ENCODE measurements around the gene TNN. TPM values are rescaled to one million over a fixed set of nuclear protein-coding genes. Genes with fewer than 3 reads are reported as not detected.

TNN gene
- polyA plus RNA-seq, 1 donor from 2014 or later = not detected

DNA sequence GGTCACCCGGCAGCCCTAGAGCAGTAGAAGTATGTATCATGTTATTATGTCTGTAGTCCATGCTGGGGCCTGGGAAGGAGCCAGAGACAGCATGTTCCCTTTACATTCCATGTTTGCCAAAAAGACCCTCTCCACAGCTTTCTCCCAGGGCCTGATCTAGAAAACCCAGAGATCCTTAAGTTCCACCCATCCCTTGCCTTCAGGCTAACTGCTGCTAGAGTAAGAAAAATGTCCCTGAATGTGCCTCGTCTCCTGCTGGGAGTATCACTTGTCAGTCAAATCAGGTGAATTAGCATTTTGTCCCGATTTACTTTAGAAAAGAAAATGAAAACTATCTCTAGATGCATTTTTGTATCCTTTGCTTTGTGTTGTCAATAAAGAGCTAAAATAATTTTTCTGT lies 31.2 kb upstream of the TNN start:
- H3F3A ChIP-seq (ENCODE audit: insufficient read depth, low read length, poor library complexity, severe bottlenecking) = no peaks in the 10 kb centered on the region
- H3K27ac ChIP-seq (ENCODE audit: low read length) = no peak overlapping the region
- no peak overlapping the region for H3K9ac ChIP-seq (ENCODE audit: low read length)
- no peaks in the 10 kb centered on the region for H3K9me3 ChIP-seq (ENCODE audit: low read length)
- H3K27me3 ChIP-seq (ENCODE audit: insufficient read depth, low read depth, low read length) = no peaks in the 10 kb centered on the region
- H3K36me3 ChIP-seq (ENCODE audit: insufficient read depth, low read length) = no peaks in the 10 kb centered on the region
- H3K4me2 ChIP-seq (ENCODE audit: low read length) = no peak overlapping the region
- no peak overlapping the region for H2AFZ ChIP-seq (ENCODE audit: low read depth, low read length)
- no peaks in the 10 kb centered on the region for H3K9me2 ChIP-seq (ENCODE audit: insufficient read depth, low read length)
- TF ChIP-seq MXI1 (conservative IDR thresholded peaks at IDR 0.05; ENCODE audit: poor library complexity, severe bottlenecking) (no peak), POLR2AphosphoS5 (IDR thresholded peaks at IDR 0.05) (no peak), TAF1 (IDR thresholded peaks at IDR 0.05; ENCODE audit: low read depth) (no peak), SMC3 (conservative IDR thresholded peaks at IDR 0.05; ENCODE audit: poor library complexity) (no peak), EZH2 (IDR thresholded peaks at IDR 0.05; ENCODE audit: borderline replicate concordance, insufficient read depth, low read length, poor library complexity, severe bottlenecking) (no peak), EP300 (conservative IDR thresholded peaks at IDR 0.05; ENCODE audit: poor library complexity, severe bottlenecking) (no peak), RAD21 (conservative IDR thresholded peaks at IDR 0.05) (no peak)
- TF ChIP-seq, protein P1, sequence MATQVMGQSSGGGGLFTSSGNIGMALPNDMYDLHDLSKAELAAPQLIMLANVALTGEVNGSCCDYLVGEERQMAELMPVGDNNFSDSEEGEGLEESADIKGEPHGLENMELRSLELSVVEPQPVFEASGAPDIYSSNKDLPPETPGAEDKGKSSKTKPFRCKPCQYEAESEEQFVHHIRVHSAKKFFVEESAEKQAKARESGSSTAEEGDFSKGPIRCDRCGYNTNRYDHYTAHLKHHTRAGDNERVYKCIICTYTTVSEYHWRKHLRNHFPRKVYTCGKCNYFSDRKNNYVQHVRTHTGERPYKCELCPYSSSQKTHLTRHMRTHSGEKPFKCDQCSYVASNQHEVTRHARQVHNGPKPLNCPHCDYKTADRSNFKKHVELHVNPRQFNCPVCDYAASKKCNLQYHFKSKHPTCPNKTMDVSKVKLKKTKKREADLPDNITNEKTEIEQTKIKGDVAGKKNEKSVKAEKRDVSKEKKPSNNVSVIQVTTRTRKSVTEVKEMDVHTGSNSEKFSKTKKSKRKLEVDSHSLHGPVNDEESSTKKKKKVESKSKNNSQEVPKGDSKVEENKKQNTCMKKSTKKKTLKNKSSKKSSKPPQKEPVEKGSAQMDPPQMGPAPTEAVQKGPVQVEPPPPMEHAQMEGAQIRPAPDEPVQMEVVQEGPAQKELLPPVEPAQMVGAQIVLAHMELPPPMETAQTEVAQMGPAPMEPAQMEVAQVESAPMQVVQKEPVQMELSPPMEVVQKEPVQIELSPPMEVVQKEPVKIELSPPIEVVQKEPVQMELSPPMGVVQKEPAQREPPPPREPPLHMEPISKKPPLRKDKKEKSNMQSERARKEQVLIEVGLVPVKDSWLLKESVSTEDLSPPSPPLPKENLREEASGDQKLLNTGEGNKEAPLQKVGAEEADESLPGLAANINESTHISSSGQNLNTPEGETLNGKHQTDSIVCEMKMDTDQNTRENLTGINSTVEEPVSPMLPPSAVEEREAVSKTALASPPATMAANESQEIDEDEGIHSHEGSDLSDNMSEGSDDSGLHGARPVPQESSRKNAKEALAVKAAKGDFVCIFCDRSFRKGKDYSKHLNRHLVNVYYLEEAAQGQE (IDR thresholded peaks at IDR 0.05; ENCODE audit: borderline replicate concordance) = no peak
- TF ChIP-seq, protein P2, sequence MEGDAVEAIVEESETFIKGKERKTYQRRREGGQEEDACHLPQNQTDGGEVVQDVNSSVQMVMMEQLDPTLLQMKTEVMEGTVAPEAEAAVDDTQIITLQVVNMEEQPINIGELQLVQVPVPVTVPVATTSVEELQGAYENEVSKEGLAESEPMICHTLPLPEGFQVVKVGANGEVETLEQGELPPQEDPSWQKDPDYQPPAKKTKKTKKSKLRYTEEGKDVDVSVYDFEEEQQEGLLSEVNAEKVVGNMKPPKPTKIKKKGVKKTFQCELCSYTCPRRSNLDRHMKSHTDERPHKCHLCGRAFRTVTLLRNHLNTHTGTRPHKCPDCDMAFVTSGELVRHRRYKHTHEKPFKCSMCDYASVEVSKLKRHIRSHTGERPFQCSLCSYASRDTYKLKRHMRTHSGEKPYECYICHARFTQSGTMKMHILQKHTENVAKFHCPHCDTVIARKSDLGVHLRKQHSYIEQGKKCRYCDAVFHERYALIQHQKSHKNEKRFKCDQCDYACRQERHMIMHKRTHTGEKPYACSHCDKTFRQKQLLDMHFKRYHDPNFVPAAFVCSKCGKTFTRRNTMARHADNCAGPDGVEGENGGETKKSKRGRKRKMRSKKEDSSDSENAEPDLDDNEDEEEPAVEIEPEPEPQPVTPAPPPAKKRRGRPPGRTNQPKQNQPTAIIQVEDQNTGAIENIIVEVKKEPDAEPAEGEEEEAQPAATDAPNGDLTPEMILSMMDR (IDR thresholded peaks at IDR 0.05; ENCODE audit: poor library complexity, severe bottlenecking) = no peak
- H3K79me2 ChIP-seq (replicated peaks; ENCODE audit: insufficient read depth, low read length) = no peaks in the 10 kb centered on the region
- no peak overlapping the region for H3K4me3 ChIP-seq (ENCODE audit: low read length)
- no peaks in the 10 kb centered on the region for H4K20me1 ChIP-seq (ENCODE audit: insufficient read depth)

DNA sequence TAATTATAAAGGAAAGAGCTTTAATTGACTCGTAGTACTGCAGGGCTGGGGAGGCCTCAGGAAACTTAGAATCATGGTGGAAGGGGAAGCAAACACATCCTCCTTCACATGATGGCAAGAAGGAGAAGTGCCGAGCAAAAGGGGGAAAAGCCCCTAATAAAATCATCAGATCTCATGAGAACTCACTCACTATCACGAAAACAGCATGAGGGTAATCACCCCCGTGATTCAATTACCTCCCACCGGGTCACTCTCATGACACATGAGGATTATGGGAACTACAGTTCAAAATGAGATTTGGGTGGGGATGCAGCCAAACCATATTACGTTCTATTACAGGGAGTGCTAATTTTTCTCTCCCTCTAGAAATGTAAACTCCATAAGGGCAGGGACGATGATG lies 30.2 kb upstream of the TNN start:
- no peaks in the 10 kb centered on the region for H3K9me3 ChIP-seq (ENCODE audit: low read length)
- no peak overlapping the region for H3K9ac ChIP-seq (ENCODE audit: low read length)
- H3K36me3 ChIP-seq (ENCODE audit: insufficient read depth, low read length) = no peaks in the 10 kb centered on the region
- TF ChIP-seq EP300 (conservative IDR thresholded peaks at IDR 0.05; ENCODE audit: poor library complexity, severe bottlenecking) = no peak
- TF ChIP-seq RAD21 (conservative IDR thresholded peaks at IDR 0.05) = no peak
- no peak for TF ChIP-seq MXI1 (conservative IDR thresholded peaks at IDR 0.05; ENCODE audit: poor library complexity, severe bottlenecking)
- TF ChIP-seq, protein P1 (IDR thresholded peaks at IDR 0.05; ENCODE audit: borderline replicate concordance) = no peak
- TF ChIP-seq EZH2 (IDR thresholded peaks at IDR 0.05; ENCODE audit: borderline replicate concordance, insufficient read depth, low read length, poor library complexity, severe bottlenecking) = no peak
- TF ChIP-seq POLR2AphosphoS5 (IDR thresholded peaks at IDR 0.05) = no peak
- no peak for TF ChIP-seq TAF1 (IDR thresholded peaks at IDR 0.05; ENCODE audit: low read depth)
- TF ChIP-seq SMC3 (conservative IDR thresholded peaks at IDR 0.05; ENCODE audit: poor library complexity) = no peak
- TF ChIP-seq, protein P2 (IDR thresholded peaks at IDR 0.05; ENCODE audit: poor library complexity, severe bottlenecking) = no peak
- H3K4me3 ChIP-seq (ENCODE audit: low read length) = no peak overlapping the region
- H3K9me2 ChIP-seq (ENCODE audit: insufficient read depth, low read length) = no peaks in the 10 kb centered on the region
- no peak overlapping the region for H3K4me2 ChIP-seq (ENCODE audit: low read length)
- no peaks in the 10 kb centered on the region for H3F3A ChIP-seq (ENCODE audit: insufficient read depth, low read length, poor library complexity, severe bottlenecking)
- no peak overlapping the region for H3K27ac ChIP-seq (ENCODE audit: low read length)
- H4K20me1 ChIP-seq (ENCODE audit: insufficient read depth) = no peaks in the 10 kb centered on the region
- no peaks in the 10 kb centered on the region for H3K79me2 ChIP-seq (replicated peaks; ENCODE audit: insufficient read depth, low read length)
- H2AFZ ChIP-seq (ENCODE audit: low read depth, low read length) = no peak overlapping the region
- no peaks in the 10 kb centered on the region for H3K27me3 ChIP-seq (ENCODE audit: insufficient read depth, low read depth, low read length)
